IPS-18c (cell line): ENCODE results near the gene CBFB.

Experiments used
- H3K4me3 ChIP-seq: 2 replicates; pipeline ENCODE4 v1.7.0; 2013; ENCODE audit warnings: low read depth, mild to moderate bottlenecking, low read length, moderate library complexity; ENCODE audit not compliant: insufficient read depth
- H3K9me3 ChIP-seq: one replicate; pipeline ENCODE4 v1.6.1; 2013; ENCODE audit warnings: mild to moderate bottlenecking, low read length, moderate library complexity; ENCODE audit not compliant: control insufficient read depth, insufficient read depth

CBFB gene

DNA sequence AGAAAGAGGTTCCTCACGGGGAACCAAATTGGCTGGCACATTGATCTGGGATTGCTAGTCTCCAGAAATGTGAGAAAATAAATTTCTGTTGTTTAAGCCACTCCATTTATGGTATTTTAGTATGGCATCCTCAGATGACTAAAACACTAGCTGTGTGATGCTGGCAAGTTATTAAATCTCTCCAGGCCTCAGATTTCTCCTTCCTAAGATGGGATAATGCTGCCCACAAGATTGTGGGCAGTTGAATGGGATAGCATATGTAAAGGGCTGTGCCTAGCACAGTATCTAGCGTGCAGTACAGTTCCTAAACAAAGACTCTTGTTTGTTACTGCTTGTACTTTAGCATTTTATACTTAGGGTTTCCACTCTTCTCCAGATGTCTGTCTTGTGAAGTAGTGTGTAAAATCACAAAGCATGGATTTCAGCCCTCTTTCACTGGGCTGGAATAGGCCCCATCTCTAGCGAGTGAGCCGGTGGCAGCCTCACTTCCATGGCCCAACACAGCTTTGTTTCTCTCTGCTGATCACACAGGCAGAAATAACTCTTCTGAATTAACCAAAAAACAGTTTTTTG is 42.6 kb downstream of the CBFB start:
- H3K9me3 ChIP-seq, result no peaks in the 10 kb centered on the region
- H3K4me3 ChIP-seq, result no peak overlapping the region

DNA sequence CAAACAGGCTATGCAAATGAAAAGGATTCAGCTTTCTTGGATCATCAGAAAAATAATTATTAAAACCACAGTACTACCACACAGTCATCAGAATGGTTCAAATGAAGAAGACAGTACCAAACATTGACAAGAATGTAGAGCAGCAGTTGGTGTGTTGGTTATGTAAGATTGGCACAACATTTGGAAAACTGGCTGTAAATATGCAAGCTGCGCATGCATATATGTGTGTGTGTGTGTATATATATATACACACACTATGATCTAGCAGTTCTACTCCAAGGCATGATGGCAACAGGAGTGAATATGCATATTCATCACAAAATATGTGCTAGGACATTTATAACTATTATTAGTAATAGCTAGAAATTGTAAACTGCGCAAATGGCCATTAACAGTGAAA is 46.4 kb downstream of the CBFB start:
- Histone ChIP-seq H3K9me3 (no peaks in the 10 kb centered on the region), H3K4me3 (no peak overlapping the region)

DNA sequence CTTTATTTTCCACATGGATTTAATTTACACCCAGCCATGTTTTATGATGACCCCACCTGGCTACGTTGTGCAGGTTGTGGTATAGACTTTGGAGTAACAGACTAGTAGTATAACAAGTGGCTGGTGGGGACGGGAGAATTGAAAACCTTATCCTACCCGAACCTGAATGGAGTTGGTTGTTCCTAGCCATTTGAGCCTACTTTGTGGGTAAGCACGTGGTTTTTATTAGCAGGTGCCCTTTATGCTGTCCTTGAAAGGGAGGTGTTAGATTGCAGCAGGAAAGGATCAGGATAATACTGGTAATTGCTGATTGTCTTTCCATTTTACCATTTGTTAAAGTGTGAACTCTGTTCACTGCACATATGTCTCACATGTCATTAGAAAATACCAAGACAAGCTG is 48.9 kb downstream of the CBFB start:
- Histone ChIP-seq H3K4me3 (no peak overlapping the region), H3K9me3 (no peaks in the 10 kb centered on the region)

DNA sequence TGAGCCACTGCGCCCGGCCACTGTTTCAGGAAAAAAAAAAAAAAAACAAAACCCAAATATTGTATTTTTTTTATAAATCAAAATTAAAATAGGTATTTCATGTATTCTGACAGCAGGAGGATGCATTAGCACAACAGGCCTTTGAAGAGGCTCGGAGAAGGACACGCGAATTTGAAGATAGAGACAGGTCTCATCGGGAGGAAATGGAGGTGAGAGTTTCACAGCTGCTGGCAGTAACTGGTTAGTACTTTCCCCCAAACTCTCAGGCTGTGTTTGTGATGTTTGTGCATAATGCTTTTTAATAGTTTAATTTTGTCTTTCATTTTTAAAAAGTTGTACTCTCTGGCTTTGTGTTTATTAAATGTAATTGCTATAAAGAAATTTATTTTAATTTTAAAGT is 53.2 kb downstream of the CBFB start:
- Histone ChIP-seq H3K9me3 (no peaks in the 10 kb centered on the region), H3K4me3 (no peak overlapping the region)

DNA sequence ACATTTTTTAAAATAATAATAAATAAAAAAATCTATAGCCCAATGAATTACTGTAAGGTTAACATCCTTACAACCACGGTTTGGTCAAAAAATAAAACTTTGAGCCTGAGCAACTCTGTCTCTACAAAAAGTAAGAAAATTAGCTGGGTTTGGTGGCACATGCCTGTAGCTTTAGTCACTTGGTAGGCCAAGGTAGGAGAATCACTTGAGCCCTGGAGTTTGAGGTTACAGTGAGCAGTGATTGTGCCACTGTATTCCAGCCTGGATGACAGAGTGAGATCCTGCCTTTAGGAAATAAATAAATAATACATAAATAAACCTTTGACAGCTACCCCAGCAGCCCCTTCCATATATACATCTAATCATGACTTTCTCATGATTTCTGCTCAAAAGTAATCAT is 53.9 kb downstream of the CBFB start:
- Histone ChIP-seq H3K4me3 (no peak overlapping the region), H3K9me3 (no peaks in the 10 kb centered on the region)

DNA sequence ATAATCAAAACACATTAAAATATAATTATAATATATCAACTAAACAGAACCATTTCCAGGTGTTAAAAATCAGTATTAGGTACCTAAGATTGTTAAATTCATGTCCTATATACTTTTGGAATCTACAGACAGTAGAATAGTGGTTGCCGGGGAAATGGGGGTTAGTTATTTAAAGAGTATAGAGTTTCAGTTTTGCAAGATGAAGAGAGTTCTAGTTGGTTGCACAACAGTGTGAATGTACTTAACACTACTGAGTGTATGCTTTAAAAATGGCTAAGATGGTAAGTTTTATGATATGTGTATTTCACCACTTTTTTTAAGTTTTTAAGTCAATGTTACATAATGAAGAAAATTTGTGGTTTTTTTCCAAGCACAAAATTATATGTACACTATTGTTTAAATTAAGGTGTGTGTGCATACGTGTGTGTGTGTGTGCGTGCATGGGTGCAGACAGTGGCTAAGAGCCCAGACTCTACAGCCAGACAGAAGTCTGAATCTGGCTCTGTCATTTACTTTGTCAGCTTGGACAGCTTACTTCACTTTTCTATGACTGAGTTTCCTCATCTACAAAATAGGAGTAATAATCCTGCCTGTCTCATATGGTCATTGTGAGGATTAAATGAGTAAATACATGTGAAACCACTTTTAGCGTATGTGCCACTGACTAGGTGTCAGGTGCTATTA is 55.5 kb downstream of the CBFB start:
- Histone ChIP-seq H3K4me3 (no peak overlapping the region), H3K9me3 (no peaks in the 10 kb centered on the region)

DNA sequence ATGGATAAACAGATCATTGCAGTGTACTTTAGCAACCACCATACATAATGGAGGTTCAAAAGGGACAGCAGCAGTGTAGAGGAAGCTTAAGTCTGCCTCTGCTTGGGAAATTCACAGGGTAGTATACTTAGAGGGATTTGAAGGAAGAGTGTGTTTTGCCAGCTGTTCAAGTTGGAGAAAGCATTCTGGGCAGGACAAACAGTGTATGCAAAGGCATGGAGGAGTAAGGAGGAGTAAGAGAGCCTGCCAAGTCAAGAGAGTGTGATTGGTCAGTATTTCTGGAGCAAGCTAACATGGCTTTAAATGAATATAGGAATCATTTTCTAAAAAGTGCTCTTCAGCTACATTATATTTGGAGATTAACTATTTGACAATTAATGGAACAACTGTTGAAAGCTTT is 57.9 kb downstream of the CBFB start:
- Histone ChIP-seq H3K9me3 (no peaks in the 10 kb centered on the region), H3K4me3 (no peak overlapping the region)

DNA sequence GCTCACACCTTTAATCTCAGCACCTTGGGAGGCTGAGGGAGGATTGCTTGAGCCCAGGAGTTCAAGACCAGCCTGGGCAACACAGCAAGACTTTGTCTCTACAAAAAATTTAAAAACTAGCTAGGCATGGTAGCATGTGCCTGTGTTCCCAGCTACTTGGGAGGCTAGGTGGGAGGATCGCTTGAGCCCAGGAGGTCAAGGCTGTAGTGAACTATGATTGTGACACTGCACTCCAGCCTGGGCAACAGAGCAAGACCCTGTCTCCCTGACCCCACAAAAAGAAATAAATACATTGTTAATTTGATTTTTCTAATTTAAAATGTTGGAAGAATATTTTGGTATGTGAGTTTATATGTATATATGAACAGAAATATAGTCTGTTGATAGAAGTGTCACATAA is 58.3 kb downstream of the CBFB start:
- Histone ChIP-seq H3K9me3 (no peaks in the 10 kb centered on the region), H3K4me3 (no peak overlapping the region)

DNA sequence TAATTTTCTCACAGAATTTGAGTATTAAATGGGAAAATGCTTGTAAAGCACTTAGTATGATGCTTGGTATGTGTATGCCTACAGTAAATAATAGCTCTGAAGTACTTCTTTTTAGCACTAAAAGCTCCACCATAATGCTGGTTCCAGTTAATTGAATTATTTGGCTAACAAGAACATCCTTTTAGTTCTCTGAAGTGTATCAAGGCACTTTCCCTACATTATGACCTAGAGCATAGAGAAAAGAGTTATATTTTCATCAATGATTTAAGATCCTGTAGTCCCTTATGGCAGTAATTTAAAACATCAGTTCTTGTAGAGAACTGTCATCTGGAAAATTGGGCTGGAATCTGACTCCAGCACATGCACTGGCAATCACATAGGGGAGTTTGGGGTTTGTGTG is 58.9 kb downstream of the CBFB start:
- no peaks in the 10 kb centered on the region for H3K9me3 ChIP-seq
- no peak overlapping the region for H3K4me3 ChIP-seq

DNA sequence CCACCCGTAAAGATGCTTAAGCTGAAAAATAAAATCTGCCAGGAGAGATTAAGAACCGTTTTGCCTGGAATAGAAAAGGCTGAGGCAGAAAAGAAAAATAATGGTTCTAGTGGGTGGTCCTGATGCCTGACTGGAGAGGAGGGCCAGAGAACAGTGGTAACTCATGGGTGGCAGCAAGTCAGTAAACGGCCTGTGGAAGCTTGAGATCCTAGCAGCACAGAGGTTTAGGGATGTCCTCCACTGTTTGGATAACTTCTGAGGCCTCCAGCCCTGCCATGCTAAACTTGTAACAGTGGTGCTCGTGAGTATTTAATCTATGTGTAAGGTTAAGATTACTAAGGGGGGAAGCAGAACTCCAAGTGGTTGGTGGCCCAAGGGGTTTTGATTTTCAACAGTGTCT is 59.6 kb downstream of the CBFB start:
- Histone ChIP-seq H3K9me3 (no peaks in the 10 kb centered on the region), H3K4me3 (no peak overlapping the region)

DNA sequence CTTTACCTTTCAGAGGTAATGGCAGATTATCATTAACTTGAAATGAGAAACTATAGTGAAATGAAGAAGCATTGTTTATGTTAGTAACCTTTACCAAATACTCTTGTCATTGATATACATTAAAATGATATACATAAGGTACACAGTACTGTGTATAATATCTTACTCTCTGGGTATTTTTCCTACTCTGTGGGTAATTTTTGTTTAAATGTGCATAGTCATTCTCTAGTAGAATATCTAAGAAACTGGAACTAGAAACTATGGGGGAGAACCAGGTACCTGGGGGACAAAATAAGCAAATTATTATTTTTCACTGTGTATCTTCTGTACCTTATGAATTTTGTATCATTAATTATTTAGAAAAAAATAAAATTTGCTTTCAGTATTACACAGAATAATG is 60.2 kb downstream of the CBFB start:
- no peaks in the 10 kb centered on the region for H3K9me3 ChIP-seq
- H3K4me3 ChIP-seq, result no peak overlapping the region

DNA sequence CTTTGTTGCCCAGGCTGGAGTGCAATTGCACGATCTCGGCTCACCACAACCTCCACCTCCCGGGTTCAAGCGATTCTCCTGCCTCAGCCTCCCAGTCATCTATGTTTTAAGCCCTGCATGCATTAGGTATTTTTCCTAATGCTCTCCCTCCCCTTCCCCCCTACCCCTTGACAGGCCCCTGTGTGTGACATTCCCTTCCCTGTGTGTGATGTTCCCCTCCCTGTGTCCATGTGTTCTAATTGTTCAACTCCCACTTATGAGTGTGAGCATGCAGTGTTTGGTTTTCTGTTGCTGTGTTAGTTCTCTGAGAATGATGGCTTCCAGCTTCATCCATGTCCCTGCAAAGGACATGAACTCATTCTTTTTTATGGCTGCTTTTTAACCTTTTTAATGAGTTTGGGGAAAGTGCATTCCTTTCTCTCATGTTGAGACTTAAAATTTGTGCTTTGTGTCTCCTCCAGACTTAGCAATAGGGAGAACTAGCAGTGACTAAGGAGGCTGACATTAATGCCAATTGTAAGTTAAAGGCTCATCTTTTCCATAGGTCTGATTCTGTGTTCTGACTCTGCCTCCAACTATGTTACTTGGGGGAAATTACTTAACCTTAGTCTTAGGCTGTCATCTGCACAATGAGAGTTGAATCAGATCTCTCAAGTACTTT is 63.1 kb downstream of the CBFB start:
- Histone ChIP-seq H3K9me3 (no peaks in the 10 kb centered on the region), H3K4me3 (no peak overlapping the region)

DNA sequence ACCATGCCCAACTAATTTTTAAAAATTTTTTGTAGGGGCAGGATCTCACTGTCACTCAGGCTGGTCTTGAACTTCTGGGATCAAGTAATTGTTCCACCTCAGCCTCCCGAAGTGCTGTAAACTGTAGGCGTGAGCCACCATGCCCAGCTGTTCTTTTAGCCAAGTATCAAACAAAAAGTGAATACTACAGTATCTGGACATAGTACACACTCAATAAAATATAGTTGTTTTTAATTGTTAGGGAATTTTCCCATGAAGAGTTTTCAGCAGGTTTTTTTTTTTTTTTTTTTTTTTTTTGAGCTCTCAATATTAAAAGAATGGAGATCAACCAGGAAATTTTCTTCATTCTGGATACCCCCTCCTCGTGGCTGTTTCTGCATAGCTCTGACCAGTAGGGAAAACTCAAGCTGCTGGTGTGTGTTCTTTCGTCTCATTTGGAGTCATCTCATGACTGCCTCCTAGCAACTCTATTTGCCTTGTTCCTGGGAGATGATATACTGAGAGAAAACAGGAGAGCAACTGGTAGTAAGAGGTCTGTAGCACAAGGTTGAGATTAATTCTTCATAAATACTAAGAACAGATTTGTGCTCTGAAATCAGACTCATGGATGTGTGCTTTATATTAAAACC is 64.3 kb downstream of the CBFB start:
- no peak overlapping the region for H3K4me3 ChIP-seq
- H3K9me3 ChIP-seq, result no peaks in the 10 kb centered on the region

DNA sequence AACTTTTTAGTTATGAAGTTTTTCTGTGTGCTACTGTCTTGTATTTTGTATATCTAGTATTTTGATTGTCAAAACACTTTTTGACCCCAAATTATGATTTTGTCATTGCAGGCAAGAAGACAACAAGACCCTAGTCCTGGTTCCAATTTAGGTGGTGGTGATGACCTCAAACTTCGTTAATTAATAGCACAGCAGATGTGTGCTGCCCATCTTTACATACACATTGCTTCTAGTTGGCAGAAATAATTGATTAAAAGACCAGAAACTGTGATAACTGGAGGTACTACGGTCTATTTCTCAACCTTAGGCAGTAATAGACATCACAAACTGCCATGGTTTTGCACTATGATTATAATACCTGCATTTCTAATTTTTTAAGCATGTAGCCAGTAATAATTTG is 69.7 kb downstream of the CBFB start:
- Histone ChIP-seq H3K9me3 (no peaks in the 10 kb centered on the region), H3K4me3 (no peak overlapping the region)

DNA sequence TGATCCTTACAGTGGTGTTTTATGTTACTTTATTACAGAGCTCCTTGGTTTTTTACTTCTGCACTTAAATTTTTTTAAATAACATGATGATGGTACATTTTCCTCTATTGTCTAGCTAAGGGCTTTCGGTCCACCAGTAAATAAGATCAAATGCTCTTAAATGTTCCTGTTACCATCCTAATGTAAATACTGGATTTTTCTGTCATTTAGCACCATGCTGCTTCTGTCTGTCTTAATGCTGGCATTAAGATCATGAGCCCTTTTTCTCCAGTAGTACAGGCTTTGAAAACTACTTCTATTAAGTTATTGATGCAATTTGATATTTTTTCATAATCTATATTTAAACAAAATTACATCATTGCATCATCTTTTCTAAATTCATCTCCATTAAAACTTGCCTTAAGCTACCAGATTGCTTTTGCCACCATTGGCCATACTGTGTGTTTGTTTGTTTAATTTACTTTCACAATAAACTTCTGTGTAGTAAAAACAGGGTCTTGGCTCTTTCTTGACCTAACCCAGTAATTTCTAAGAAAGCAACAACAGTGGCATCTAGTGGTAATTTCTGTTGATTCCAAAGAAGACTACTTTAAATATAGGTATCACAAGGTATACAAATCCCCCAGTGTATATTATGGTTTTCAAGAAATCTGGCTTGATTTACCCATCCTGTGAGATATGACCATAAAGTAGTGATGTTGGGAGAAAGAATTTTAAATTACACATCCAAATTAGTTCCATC is 71.8 kb downstream of the CBFB start:
- H3K4me3 ChIP-seq, result no peak overlapping the region

DNA sequence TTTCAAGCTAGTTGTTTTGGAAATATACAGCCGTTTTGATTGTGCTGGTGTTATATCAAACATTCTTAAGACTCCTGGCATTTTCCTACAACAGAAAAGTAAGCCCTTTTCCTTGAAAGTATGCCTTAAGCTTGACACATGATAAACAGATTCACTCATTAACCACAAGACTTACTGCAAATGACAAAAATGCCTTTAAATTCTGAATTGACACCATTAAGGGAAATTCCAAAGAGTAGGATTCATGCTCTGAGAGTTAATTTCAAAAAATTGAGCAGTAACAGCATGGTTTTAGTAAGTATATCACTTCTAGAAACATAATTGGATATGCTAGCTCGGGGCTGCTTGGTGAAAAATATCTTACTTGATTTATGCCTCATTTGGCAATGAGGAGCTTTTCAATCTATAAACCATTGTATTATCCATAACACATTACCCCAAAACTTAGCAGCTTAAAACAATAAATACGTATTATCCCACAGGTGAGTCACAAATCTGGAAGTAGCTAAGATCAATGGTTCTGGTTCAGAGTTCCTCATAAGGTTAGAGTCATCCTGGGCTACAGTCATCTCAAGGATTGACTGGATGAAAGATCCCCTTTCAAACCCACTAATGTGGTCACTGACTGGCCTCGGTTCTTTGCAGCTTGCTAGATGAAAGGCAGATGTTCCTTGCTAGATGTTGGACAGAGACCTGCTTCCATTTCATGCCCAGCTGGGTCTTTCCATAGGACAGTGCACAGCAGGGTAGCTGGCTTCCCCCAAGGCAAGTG is 72.5 kb downstream of the CBFB start:
- H3K9me3 ChIP-seq, result no peaks in the 10 kb centered on the region
- no peak overlapping the region for H3K4me3 ChIP-seq

More for the DNA sequence above, 71.8 kb downstream of the CBFB start:
- no peaks in the 10 kb centered on the region for H3K9me3 ChIP-seq

DNA sequence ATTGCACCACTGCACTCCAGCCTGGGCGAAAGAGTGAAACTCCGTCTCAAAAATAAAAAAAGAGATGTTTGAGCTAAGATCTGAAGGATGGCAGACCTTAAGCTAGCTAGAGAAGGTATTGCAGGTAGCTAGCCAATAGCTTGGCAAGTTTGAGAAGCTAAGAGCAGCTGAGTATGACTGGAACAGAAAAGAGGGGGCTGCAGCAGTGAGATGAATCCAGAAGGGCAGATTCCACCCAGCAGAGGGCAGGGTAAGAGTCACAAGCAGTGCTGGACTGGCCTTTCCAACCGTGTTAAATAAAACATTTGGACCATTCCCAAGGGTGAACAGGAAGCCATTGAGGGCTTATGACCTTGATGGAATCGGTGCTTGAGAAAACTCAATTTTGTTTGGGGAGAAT is 75.1 kb downstream of the CBFB start:
- no peak overlapping the region for H3K4me3 ChIP-seq
- H3K9me3 ChIP-seq, result no peaks in the 10 kb centered on the region
